ENCODE measurements around the gene TTLL5.

Gene TTLL5

GRCh38 chr14:75871181-75871880, 210.3 kb downstream of the TTLL5 start:
- DNase-seq (ENCODE audit: low read depth), result no peak

GRCh38 chr14:75875958-75876357, 214.9 kb downstream of the TTLL5 start:
- DNase-seq (ENCODE audit: low read depth), result no peak

- DNase-seq (ENCODE audit: low read depth), result no peak
Measured at GRCh38 chr14:75876530-75876929, 215.5 kb downstream of the TTLL5 start.

DNA sequence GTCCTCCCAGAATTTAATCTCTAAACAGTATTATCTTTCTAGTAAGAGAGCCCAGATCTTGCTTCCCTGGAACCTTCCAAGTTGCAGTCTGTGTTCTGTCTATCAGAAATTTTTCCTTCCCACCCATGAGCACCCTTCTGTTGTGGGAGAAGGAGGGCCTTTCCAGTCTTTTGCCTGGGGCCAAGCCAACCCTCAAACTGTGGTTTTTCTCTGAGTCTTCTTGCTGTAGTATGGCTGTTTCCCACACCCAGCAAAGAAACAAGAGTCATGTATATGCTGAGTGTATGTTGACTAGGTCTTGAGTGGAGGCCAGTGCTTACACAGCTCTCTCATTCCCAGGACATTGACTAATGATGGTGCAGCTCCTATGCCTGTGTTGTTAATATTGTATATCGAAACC, 216.2 kb downstream of the TTLL5 start:
- DNase-seq (ENCODE audit: low read depth), result no peak

- DNase-seq (ENCODE audit: low read depth), result no peak
Measured at GRCh38 chr14:75877884-75878283, 216.8 kb downstream of the TTLL5 start.

GRCh38 chr14:75879031-75879430, 218.0 kb downstream of the TTLL5 start:
- DNase-seq (ENCODE audit: low read depth), result no peak

DNA sequence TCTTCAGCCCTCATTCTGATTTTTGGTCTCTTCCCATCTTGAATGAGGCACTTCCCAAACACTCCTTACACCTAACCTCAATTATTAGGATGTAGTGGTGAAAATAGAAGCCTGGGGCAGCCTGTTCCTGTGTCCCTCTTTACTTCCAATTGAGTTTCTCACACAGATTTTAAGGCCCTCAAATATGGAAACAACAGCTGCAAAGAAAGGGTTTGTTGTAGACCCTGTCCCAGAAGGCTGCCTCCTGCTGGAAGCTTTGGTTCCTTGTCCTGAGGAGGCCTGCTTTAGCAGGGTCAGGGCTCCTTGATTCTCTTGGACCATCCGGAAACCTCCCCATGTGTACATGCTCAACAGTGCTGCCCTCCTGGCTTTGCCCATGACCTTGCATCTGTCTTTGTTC, 219.5 kb downstream of the TTLL5 start:
- DNase-seq (ENCODE audit: low read depth), result no peak

DNA sequence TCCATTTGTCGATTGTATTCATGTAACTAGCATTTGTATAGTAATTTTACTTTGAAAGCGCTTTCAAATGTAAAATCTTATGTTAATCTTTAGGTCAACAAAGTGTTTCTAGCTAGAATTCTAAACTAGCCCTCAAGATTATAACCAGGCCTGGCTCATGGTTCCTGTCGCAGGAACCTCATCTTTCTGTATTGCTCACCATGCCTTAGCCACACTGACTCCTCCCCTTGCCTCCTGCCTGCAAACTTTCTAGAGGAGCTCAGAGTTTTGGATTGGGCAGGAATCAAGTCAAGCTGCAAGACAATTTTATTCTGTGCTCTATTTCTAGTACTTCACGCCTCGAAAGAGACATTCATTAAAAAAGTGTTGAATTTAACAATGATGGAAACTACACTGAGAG, 220.9 kb downstream of the TTLL5 start:
- no peak for DNase-seq (ENCODE audit: low read depth)

DNA sequence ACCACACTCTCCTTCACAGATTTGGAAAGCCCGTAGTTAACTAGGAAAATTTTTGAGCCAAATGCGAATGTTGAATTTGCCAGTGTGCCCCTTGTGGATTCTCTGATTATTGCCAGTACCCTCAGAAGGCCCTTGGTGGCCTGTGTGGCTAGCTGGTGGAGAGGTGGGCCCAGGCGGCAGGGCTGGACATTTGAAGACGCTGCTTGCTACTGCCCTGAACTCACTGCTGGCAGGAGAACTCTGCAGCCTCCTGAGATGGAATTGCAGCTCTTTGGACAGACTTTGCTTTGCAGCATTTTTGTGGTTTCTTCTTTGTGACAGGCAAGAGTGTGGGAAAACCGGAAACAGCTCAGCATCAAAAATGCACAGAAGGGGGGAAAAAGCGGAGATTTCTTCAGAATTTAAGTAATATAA, 223.2 kb downstream of the TTLL5 start:
- no peak for DNase-seq (ENCODE audit: low read depth)

- no peak for DNase-seq (ENCODE audit: low read depth)
Measured at GRCh38 chr14:75885829-75886228, 224.8 kb downstream of the TTLL5 start.

- DNase-seq (ENCODE audit: low read depth), result no peak
Measured at GRCh38 chr14:75886636-75887348, 225.7 kb downstream of the TTLL5 start.

DNA sequence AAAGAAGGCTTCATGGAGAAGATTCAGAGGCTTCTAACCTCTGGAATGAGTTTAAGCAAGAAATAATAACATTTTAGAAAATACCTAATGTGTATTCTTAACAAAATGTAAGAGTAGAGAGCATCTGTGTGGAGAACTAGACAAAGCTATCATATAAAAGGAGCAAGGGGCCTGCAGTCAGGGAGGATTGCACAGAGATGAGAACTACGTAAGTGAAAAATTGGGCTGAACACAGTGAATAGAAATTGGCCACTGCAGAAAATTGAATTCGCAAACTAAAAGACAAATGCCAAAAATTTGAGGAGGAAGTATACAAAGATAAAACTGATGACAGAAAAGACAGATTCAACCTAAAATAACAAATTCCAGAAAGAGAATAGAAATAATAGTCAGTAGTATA, 227.9 kb downstream of the TTLL5 start:
- no peak for DNase-seq (ENCODE audit: low read depth)

- no peak for DNase-seq (ENCODE audit: low read depth)
Measured at GRCh38 chr14:75896341-75896740, 235.3 kb downstream of the TTLL5 start.

GRCh38 chr14:75904311-75904710, 243.3 kb downstream of the TTLL5 start:
- DNase-seq (ENCODE audit: low read depth), result no peak

GRCh38 chr14:75905147-75905904, 244.3 kb downstream of the TTLL5 start:
- DNase-seq (ENCODE audit: low read depth), result no peak

GRCh38 chr14:75906228-75906627, 245.2 kb downstream of the TTLL5 start:
- no peak for DNase-seq (ENCODE audit: low read depth)

DNA sequence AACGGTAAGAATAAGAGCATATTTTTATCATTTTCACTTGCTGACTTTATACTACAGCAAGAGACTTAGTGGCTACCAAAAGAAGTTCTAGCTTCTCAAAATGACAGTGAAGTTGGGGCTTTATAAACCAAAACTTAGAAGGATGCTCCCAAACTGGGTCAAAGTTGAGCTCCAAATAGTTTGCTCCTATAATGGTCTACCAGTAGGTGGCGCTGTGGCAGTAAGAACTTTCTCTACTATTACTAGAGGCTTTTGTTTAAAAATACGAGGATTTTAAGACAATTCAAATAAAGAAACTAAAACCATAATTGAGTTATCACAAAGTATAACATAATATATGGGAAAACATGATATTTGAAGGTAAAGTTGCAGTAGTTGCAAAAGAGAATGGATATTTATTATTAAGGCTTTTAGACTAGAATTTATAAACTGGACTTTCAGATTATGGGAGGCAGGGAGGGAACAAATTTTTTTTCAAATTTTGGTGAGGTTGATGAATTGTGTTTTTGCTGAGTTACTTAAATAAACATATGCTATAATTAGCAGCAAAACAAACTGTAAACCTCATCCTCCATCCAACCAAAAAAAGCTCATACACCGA, 245.7 kb downstream of the TTLL5 start:
- DNase-seq (ENCODE audit: low read depth), result peak; percentile 57

- no peak for DNase-seq (ENCODE audit: low read depth)
Measured at GRCh38 chr14:75907756-75908359, 246.8 kb downstream of the TTLL5 start.

DNA sequence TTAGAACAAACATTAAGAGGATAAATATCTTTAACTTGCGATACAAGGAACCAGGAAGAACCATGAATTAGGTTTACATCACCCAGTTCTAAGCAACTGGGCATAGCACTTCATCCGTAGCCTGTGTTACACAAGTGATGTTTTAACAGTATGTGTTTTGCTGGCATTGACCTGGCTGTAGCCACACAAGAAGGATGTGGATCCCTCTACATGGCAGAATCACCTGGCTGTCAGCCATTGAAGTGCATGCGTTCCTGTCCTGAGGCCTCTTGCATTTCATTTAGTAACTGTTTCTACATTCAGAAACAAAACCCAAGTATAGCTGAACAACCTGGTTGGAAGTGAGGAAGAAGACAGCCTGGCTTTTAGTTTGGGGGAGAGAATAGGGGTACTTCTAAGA, 248.6 kb downstream of the TTLL5 start:
- no peak for DNase-seq (ENCODE audit: low read depth)

DNA sequence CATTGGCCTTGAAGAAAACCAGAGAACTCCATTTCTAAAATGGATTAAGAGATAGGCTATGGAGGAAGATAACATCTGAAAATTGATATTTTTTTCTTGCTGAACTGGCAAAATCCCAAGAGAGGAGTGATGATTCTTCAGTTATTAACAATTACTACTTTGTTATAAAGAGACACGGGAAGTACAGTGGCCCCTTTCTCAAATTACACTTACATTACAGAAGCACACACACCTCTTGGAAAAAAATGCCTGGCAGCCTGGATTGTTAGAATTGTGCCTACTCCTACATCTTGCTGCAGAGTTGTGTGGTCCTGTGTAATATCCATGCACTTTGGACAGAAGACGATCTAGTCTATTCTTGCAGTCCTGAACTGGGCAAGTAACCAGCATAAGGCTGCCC, 249.0 kb downstream of the TTLL5 start:
- DNase-seq (ENCODE audit: low read depth), result no peak

GRCh38 chr14:75911883-75912282, 250.8 kb downstream of the TTLL5 start:
- DNase-seq (ENCODE audit: low read depth), result no peak

- no peak for DNase-seq (ENCODE audit: low read depth)
Measured at GRCh38 chr14:75913183-75913582, 252.1 kb downstream of the TTLL5 start.

Data from stimulated activated CD8-positive, alpha-beta memory T cell treated with anti-CD3 and anti-CD28 coated beads, Interleukin-12 subunit alpha, Interleukin-12 subunit beta, amount 100 ng/mL, for 1 hour (primary cell).